ENCODE measurements around the gene ITGB6.

DNA sequence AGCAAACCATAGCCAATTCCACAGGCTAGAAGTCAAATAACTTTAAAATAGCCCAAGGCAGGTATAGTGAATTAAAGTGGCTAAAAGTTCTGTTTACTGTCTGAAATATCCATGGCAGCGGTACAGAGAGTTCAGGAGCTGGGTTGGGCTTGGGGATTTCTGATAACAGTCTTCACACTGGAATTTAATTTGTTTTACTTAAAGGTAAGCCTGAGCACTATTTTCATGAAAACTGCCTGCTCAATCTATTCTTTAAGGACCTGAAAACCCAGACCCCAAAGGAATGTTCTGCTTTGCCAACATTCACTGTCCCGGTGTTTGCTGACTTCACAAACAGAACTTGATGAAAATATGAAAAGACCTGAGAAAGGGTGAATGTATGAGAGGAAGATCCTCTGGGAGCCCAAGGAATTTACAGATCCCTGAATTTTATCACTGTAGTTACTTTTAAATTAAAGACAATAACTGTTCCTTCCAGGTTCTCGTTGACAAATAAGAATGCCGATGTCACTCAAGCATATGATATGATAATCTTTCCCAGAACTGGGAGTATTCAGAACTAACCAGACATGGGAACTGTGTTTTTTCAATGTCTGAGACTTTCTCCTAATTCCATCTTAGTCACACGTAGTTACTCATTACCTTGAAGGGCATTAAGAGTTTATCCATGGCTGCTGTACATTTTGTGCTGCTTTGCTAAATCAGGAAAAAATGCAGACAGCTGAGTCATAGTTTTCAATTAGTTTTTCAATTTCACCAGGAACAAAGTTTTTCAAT, 28.3 kb upstream of the ITGB6 start:
- TF ChIP-seq, protein P1, sequence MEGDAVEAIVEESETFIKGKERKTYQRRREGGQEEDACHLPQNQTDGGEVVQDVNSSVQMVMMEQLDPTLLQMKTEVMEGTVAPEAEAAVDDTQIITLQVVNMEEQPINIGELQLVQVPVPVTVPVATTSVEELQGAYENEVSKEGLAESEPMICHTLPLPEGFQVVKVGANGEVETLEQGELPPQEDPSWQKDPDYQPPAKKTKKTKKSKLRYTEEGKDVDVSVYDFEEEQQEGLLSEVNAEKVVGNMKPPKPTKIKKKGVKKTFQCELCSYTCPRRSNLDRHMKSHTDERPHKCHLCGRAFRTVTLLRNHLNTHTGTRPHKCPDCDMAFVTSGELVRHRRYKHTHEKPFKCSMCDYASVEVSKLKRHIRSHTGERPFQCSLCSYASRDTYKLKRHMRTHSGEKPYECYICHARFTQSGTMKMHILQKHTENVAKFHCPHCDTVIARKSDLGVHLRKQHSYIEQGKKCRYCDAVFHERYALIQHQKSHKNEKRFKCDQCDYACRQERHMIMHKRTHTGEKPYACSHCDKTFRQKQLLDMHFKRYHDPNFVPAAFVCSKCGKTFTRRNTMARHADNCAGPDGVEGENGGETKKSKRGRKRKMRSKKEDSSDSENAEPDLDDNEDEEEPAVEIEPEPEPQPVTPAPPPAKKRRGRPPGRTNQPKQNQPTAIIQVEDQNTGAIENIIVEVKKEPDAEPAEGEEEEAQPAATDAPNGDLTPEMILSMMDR (IDR thresholded peaks at IDR 0.05), result no peak
- TF ChIP-seq POLR2A (IDR thresholded peaks at IDR 0.05), result no peak

Measured in uterus (tissue), 2 donors.